ENCODE data around the gene CTNNA1.
"Not testable (repeated sequence)": the region's sequence is repeated elsewhere in the genome, so short reads cannot be mapped to it uniquely, and the experiment has no call there.

CTNNA1 gene, protein sequence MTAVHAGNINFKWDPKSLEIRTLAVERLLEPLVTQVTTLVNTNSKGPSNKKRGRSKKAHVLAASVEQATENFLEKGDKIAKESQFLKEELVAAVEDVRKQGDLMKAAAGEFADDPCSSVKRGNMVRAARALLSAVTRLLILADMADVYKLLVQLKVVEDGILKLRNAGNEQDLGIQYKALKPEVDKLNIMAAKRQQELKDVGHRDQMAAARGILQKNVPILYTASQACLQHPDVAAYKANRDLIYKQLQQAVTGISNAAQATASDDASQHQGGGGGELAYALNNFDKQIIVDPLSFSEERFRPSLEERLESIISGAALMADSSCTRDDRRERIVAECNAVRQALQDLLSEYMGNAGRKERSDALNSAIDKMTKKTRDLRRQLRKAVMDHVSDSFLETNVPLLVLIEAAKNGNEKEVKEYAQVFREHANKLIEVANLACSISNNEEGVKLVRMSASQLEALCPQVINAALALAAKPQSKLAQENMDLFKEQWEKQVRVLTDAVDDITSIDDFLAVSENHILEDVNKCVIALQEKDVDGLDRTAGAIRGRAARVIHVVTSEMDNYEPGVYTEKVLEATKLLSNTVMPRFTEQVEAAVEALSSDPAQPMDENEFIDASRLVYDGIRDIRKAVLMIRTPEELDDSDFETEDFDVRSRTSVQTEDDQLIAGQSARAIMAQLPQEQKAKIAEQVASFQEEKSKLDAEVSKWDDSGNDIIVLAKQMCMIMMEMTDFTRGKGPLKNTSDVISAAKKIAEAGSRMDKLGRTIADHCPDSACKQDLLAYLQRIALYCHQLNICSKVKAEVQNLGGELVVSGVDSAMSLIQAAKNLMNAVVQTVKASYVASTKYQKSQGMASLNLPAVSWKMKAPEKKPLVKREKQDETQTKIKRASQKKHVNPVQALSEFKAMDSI

DNA sequence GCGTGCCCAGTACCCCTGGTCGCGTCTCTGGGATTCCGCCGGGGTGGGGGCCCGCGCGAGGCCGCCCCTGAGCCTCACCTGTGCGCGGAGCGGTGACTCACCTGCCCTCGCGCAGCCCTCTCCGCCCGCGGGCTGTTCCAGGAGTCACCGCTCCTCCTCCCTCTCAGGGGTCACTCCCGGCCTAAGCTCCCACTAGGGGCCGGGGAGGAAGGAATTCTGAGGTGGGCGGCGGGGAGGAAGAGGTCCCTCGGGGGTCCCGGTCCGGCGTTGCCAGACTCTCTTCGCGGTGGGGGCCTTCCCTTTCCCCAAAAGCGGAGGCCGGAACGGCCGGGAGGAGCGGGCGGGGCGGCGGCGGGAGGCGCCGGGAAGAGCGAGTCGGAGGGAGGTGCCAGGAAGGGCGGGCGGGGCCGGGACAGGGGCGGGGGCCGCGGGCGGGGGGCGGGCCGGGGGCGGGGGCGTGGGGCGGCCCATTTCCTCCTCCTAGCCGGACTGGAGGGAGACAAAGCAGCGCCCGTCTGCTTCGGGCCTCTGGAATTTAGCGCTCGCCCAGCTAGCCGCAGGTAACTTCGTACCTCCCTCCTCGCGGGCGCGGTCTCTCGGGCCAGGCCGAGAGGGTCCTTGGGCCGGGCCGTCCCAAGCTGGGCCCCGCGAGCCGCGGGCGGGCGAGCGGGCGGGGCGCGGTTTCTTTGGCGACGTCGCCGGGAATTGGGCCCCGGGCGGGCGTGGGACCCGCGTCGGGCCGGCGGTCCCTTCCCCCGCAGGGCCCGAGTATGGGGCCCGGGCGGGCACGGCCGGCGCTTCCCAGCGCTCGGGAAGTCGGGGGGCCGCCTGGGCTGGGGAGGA lies at the start of gene CTNNA1:
CTNNA1 (plus strand) TSS at position 475 of the 843 bp plus-strand sequence. CDS start 28,500 bp downstream, outside the sequence.
- DNase-seq (ENCODE audit: low read depth): peak; percentile 40

DNA sequence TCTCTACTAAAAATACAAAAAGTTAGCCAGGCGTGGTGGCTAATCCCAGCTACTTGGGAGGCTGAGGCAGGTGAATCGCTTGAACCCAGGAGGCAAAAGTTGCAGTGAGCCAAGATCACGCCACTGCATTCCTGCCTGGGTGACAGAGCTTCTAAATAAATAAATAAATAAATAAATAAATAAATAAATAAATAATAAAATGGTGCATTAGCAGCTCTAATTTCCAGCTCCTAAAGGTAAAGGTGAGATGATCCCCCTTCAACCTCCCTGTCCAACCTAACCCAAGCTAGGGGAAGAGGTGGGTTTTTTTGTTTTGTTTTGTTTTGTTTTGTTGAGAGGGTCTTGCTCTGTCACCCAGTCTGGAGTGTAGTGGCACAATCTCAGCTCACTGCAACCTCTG lies 49.4 kb upstream of the CTNNA1 start:
- not testable (repeated sequence) for DNase-seq (ENCODE audit: low read depth)

DNA sequence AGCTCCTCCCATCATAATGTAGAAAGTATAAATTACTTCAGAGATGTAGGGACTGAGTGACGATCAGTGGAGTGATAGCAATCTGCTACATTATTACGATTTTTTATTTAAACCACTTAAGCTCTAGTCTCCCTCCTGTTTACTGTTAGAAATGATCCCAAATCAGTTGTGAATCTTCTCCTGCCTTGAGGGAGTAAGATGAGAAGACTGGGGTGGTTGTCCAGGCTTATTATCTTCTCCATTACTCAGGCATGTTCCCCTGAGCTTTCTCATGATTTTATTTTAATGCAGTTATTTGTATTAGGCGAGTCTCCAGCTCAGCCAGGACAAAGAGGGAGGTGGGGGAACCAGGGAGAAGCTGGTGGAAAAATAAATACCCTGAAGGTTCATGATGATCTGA lies 48.2 kb upstream of the CTNNA1 start:
- no peak for DNase-seq (ENCODE audit: low read depth)

DNA sequence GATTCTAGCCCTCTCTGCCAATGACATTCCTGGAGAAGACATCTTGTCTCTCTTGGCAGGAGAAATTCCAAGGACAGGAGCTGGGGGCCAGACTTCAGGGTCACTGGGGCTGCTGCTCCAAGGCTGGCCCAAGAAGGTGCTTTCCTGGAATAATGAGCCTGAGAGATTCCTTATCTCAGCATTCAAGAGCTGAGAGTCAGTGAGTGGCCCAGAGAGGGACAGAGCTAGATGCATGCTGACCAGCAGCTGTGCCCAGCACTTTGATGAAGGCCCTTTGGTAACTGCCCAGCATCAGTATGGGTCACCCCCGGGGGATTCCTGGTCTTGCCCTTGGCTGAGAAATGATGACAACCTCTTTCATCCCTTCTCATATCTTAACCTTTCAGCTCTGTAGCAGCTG lies 47.7 kb upstream of the CTNNA1 start:
- no peak for DNase-seq (ENCODE audit: low read depth)

DNA sequence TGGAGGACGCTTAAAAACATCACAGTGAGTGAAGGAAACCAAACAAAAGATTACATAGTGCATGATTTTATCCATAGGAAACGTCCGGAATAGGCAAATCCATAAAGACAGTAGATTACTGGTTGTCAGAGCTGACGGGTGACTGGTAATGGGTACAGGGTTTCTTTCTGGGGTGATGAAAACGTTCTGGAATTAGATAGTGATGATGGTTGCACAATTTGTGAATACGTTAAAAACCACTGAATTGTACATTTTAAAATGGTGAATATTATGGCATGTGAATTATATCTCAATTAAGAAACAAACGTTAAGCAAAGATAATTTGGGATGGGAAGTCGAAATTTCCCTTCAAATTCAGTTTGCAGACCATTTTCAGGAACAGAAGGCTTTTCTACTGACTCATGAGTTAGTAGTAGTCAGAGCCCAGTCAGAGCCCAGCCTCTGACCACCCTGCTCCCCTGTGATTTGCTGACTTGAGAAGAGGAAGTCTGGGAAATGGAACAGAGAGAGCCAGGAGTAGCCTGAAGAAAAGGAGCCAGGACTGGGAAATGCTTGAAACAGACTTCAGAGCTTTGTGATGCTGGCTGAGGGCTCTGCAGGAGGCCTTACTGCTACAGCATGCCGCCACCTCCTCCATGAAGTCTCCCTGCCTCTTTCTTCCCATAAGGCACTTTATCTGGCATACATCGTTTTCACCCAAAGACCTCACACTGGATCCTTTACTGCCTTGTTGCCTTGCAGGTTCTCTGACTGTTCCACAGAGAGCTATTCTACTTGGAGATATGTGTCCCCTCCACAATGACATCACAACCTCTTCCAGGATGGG lies 46.4 kb upstream of the CTNNA1 start:
- DNase-seq (ENCODE audit: low read depth): no peak

DNA sequence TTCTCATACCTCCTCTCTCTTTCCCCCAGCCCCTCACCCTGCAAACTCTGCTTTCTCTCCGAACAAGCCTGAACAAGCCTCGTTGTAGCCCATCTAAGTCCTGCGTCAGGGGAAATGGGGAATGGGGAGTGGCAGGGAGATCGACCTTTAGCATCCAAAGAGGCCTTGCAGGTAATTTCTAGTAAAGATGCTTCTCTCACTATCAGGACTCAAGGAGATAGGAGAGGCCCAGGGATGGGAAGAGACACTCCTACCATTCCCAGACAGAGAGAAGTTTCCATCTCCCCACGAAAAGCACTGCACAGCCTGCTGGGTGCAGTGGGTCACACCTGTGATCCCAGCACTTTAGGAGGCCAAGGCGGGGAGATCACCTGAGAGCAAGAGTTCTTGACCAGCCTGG lies 44.4 kb upstream of the CTNNA1 start:
- DNase-seq (ENCODE audit: low read depth): no peak

DNA sequence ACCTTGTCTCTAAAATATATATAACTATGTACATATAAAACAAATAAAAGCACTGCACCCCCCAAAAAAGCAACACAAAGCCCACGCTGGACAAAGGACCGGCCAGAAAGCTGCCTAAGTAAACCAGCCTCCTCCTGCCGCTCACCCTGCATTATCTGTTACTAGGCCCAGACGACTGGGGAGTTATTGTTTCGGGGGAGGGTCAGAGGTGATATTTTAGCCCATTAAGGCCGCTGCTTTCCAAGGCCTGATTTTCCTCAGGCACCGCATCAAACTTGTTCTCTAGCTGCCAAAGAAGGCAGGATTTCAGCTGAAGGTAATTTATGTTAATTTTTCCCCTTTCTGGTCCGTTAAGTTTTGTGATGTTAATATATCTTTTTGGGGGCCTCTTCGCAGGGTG lies 44.0 kb upstream of the CTNNA1 start:
- DNase-seq (ENCODE audit: low read depth): no peak

DNA sequence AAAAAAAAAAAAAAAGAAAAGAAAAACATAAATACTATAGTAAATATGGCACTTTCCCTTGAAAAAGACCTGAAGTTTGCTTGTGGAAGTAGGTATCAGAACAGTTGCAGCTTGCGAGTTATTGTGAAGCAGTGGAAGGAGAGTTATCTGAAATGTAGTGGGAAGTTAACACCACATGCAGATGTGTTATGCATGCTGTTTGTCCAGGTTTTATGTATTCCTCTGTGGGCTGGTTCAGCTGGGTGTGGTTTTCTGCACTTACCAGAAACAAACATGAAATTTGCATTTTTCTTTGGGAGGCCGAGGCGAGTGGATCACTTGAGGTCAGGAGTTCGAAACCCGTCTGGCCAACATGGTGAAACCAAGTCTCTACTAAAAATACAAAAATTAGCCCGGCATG lies 42.1 kb upstream of the CTNNA1 start:
- no peak for DNase-seq (ENCODE audit: low read depth)

DNA sequence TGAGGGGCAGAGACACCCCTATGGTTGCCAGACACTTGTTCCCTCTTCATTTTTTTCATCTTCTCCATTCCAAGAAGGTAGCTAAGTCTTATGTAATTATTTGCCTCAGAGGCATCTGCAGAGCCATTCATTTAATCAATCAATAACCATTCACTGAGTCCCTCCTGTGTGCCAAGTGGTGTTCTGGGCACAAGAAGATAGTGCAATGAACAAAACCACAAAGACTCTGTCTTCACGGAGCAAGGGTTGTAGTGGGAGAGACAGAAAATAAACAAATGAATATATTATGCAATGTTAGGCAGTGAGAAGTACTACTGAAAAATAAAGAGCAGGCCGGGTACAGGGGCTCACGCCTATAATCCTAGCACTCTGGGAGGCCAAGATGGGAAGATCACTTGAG lies 41.4 kb upstream of the CTNNA1 start:
- DNase-seq (ENCODE audit: low read depth): no peak

DNA sequence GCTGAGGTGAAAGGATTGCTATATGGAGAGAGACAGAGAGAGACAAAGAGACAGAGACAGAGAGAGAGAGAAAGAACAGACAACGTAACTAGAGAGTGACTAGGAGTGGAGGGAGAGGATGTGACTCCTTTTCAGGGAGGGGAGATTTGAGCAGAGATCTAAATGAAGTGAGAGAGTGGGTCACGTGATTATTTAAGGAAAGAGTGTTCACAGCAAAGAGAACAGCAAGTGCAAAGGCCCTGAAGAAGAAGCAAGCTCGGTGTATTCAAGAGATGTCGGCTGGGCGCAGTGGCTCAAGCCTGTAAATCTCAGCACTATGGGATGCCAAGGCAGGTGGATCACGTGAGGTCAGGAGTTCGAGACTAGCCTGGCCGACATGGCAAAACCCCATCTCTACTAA lies 40.9 kb upstream of the CTNNA1 start:
- no peak for DNase-seq (ENCODE audit: low read depth)

DNA sequence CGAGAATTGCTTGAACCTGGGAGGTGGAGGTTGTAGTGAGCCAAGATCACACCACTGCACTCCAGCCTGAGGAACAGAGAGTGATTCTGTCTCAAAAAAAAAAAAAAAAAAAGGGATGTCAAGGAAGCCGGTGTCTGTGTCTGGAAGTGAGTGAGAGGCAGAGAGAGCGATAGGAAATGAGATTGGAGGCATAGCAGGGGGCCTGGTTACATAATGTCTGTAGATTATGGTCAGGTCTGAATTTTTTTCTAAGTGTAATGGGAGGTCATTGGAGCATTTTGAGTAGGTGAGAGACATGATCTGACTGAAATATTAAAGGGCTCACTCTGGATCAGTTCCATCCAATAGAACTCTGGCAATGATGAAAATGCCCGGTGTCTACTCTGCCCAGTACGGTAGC lies 40.4 kb upstream of the CTNNA1 start:
- no peak for DNase-seq (ENCODE audit: low read depth)

DNA sequence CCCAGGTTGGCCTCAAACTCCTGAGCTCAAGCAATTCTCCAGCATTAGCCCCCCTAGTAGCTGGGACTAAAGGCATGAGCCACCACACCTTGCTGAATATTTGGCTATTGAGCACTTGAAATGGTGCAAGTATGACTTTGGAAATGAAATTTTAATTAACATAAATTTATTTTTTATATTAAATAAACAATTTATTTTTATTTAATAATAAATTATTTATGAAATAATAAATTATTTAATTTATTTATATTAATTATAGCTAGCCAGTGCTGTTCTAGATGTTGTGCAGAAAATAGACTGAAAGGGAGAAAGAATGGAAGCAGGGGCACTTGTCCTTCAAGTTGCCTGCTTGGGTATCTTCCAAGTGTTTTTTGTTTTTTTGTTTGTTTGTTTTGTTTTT lies 40.0 kb upstream of the CTNNA1 start:
- DNase-seq (ENCODE audit: low read depth): no peak

DNA sequence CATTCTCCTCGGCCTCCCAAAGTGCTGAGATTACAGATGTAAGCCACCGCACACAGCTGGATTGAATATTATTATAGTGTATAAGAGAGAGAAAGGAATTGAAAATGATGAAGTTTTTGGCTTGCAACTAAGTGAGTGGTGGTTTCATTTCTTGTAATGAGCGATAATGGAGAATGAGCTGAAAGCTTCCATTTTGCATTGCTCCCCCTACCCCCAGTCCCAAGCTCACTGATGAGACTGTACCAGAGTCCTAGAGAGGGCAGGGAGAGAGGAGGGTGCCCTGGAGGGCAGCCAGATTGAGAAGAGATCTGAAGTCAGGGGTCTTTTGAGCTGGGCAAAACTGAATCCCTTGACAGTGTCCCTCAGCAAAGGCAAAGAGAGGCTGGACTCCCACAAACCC lies 38.5 kb upstream of the CTNNA1 start:
- DNase-seq (ENCODE audit: low read depth): no peak

DNA sequence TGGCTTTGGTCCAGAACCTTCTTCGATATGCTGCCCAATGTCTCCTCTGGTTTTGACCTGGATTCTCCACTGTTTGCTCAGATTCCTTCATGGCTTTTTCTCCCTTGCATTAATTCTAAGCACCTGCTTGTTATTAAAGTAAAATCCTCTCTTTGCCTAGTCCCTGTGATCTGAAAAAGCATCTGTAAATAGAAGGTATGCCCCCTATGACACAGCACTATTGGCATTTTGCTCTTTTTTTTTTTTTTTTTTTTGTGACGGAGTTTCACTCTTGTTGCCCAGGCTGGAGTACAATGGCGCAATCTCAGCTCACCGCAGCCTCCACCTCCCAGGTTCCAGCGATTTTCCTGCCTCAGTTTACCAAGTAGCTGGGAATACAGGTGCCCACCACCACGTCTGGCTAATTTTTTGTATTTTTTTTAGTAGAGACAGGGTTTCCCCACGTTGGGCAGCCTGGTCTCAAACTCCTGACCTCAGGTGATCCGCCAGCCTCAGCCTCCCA lies 37.2 kb upstream of the CTNNA1 start:
- not testable (repeated sequence) for DNase-seq (ENCODE audit: low read depth)

DNA sequence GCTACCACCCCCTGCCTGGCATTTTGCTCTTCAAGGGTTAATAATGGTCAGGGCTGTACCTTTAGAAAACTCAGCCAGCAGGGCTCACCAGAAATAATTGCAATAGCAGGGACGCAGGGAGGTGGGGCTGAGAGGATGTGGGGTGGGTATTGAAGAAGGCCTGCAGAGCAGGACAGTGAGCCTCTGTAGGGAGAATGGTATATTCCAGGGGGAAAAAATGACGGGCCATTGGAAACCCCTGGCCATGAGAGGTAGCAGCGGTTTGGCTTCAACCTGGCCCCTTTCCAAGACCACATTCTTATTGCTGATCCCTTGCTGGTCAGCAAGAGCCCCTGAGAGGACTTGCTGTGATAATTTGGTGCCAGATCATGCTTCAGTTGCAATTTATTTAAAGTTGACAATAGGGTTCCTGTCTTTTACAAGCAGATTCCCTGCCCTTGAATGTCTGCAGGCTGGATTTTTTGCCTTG lies 36.7 kb upstream of the CTNNA1 start:
- no peak for DNase-seq (ENCODE audit: low read depth)

DNA sequence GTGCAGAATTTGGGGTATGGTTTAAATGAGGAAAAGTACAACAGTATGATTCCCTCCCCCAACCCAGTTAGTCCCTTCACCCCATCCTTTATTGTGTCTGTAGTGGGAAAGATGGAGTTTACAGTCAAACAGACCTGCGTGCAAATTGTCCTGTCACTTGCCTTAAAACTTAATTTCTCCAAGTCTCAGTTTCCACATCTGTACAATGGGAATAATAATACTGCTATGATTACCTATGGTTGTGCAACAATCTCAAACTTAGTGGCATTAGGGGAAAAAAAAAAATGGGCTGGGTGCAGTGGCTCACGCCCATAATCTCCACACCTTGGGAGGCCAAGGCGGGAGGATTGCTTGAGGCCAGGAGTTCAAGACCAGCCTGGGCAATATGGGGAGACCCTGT lies 35.8 kb upstream of the CTNNA1 start:
- DNase-seq (ENCODE audit: low read depth): no peak

DNA sequence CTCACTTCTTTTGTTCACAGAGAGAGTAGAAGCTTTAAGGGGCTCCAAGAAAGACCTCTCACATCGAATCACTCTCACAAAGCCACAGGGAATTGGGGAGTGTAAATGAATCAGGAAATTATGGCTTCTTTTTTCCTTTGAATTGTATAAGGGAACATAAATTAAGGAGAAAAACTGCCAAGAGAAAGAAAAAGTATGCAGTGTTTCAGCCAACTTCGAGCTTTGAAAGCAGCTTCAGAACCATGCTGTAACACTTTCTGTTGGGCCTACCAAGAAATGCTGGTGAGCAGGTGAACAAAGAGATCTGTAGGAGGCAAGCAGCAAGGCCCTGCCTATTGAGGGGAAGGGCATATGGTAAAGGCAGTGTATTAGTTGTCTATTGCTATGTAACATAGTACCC lies 33.4 kb upstream of the CTNNA1 start:
- no peak for DNase-seq (ENCODE audit: low read depth)

DNA sequence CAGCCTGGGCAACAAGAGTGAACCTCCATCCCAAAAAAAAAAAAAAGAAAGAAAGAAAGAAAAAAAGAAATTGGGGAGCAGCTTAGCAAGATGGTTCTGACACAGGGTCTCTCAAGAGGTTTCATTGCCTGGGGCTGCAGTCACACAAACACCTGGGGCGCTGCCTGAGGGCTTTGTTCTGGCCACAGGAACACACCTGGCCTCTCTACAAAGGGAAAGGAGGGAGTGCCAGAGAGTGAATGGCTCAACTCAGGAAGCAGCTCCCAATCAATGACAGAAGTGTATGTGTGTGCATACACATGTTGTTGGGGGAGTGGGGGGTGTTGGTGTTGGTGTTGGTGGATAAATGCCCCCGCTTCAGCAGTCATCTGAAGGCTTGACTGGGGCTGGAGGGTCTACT lies 32.4 kb upstream of the CTNNA1 start:
- no peak for DNase-seq (ENCODE audit: low read depth)

DNA sequence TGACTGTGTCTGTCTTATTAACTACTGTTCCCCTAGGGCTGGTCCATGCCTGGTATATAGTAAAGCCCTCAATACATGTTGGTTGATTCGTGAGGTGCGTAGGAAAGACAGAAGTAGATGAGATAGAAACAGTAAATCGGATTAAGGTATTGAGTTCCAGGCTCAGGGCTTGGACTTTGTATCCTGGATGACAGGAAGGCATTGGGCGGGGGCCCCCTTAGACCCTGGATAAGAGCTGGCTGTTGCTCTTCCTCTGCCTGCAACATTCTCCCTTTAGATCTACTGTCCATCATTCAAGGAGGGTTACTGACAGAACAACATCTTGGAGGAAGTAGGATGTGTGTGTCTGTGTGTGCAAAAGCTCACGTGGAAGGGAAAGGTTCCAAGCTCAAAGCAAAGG lies 31.2 kb upstream of the CTNNA1 start:
- DNase-seq (ENCODE audit: low read depth): no peak

DNA sequence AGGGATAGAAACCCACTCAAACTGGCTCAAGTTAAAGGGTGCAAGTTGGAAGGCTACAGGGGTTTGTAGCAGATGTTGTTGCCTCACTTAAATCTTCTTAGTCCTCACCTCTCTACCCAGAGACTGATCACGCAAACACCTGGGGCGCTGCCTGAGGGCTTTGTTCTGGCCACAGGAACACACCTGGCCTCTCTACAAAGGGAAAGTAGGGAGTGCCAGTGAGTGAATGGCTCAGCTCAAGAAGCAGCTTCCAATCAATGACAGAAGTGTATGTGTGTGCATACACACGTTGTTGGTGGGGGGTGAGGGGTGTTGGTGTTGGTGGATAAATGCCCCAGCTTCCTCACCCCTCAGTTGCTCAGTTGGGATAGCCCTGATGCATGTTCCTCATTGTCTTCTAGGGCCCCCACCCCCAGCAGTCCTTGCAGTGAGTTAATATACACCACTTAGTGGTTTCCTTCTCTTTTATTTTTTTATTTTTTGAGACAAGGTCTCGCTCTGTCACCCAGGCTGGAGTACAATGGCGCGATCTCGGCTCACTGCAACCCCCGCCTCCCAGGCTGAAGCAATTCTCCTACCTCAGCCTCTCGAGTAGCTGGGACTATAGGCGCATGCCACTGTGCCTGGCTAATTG lies 30.6 kb upstream of the CTNNA1 start:
- no peak for DNase-seq (ENCODE audit: low read depth)
